ENCODE results near the gene PPME1. TPM values are rescaled to one million over a fixed set of nuclear protein-coding genes. Genes with fewer than 3 reads are reported as not detected.

Gene PPME1
- total RNA-seq, 1 donor from 2014 or later, result 217 TPM

DNA sequence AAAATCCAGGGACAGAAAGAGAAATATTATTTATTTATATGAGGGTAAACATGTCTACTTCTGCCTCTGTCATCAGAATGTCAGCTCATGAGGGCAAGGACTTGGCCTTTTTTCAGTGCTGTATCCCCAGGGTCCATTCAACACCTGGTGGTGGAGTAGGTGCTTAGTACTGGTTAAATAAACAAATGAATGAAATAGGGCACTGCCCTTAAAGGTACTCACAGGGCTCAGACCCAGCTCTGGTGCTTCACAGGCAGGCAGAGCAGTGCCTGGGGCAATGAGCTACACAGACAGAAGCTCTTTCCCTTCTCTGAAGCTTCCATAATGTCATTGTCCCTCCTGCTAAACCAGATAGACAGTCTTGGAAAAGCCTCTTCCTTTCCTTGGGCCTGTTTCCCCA, 109.4 kb downstream of the PPME1 start:
- no peak for DNase-seq (ENCODE audit: low read depth)

DNA sequence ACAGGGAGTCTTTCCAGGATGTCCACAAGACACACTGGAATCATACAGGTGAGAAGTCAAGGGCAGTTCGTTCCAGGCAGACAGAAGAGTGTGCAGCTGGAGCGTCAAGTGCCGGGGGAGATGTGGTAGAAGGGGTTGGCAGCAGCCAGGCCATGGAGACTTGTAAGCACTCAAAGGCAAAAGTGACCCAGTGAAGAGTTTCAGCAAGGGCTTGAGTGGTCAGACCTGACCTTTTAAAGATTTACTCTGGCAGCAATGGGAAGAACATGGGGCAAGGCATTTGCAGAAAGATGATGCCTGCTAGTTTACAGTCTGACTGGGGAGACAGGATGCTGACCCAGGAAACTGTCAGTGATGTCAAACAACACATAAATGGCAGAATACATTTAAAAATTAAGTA, 111.3 kb downstream of the PPME1 start:
- no peak for DNase-seq (ENCODE audit: low read depth)

- DNase-seq (ENCODE audit: low read depth), result peak; percentile 74
These were observed 111.9 kb downstream of the PPME1 start for GRCh38 chr11:74282914-74283371.

DNA sequence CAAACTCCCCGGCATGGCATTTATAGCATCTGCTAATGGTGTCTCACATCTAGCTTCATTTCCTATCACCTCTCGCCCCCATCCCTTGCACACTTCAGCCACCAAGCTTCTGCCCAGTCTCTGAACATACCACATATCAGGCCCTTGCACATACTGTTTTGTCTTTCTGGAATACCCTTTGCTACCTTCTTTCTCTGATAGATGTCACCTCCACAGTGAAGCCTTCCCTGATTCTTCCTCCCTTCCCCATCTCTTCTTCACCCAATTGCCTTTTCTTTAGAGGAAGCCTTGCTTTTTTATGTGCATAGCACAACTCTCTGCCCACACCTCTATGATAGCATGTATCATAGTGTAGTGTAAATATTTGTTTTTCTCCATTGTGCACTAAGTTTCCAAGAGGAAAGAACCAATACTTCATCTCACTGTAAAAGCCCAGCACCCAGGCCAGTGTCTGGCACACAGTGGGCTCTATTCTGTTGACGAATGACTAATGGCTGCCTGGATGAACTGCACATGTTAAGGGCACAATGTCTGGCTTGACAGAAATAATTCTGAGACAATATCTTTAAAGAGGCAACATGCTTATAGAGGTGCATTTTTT, 112.6 kb downstream of the PPME1 start:
- DNase-seq (ENCODE audit: low read depth), result no peak

GRCh38 chr11:74284466-74284865, 113.4 kb downstream of the PPME1 start:
- DNase-seq (ENCODE audit: low read depth), result peak; percentile 48

DNA sequence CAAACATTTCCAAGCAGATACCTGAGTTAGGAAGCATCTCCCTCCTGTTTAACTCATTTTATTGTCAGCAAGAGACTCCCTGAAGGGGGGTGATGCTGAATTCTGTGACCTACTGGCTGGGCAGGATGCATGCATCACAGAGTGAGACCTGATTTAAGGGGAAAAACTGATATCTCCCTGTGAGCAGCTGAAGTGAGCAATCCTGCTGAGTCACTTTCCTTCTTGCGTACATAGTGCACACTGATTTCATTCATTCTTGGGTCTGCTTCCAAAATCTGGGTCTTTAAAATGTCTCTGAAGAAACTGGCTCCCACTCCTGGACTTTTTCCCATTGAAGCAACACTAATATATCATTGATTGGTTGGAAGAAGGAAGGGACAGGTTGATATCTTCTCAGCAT, 117.1 kb downstream of the PPME1 start:
- peak; percentile 57 for DNase-seq (ENCODE audit: low read depth)

DNA sequence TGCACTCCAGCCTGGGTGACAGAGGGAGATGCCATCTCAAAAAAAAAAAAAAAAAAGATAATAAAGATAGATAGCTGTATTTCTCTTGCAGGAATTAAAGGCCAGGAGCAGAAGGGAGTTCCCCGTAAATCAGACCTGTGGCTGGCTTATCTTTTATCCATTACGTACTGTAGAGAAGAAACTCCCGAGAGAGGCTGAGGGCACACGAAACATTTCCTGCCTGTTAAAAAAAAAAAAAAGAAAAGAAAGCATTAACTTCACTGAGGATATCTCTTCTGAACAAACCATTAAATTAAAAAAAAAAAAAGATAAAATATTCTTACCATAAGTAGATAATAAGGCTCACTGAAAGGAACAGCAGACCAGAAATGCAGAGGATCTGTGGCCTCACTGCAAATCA, 117.8 kb downstream of the PPME1 start:
- no peak for DNase-seq (ENCODE audit: low read depth)

DNA sequence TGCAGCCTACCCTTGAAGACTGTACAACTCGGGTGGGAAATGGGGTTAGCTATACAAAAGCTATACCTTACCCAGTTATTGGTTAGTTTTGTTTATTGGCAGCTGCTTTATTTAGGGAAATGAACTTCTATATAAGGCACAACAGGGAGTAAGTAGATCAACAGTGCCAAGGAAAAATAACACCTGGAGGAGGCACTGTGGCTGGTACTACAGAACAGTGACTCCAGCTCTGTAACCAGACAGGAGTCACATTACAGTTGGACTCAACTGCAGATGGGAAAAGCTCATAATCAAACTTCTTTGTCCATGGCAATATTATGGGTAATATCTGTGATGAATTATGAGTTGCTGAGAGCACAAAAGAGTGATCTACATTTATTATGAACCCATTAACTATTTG, 126.4 kb downstream of the PPME1 start:
- DNase-seq (ENCODE audit: low read depth), result no peak

DNA sequence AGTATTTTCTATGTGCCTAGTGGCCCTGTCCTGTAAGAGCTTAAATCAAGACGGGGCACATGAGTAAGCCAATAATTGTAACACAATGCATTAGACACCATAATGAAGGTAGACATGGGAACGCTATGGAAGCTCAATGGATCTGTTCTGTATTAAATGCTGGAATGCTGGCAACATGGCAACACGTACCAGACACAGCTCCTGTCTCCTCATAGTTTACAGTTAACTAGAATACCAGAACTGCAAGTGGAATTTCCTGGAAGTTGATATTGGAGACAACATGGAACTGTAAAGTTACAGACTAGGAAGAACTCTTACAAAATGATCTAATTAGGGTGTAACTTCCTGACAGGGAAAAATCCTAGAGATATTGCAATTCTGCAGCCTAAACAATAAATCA, 127.9 kb downstream of the PPME1 start:
- DNase-seq (ENCODE audit: low read depth), result no peak

Other genes with a start within 250 kb of the PPME1 start
- 0.36 and 0.83 TPM in 2 replicates for gene DNAJB13, start 220.3 kb upstream of the PPME1 start, total RNA-seq
- 108 and 148 TPM in 2 replicates for gene UCP2, start 188.4 kb upstream of the PPME1 start, total RNA-seq
- 0.62 and 2.6 TPM in 2 replicates for gene UCP3, start 162.2 kb upstream of the PPME1 start, total RNA-seq
- gene C2CD3, start 287 bp upstream of the PPME1 start, total RNA-seq, result 54.0 and 55.6 TPM in 2 replicates
- 0.42 TPM in 1 of 2 replicates, not detected in the other for gene P4HA3, start 140.4 kb downstream of the PPME1 start, total RNA-seq
- gene PGM2L1, start 227.1 kb downstream of the PPME1 start, total RNA-seq, result 17.9 and 20.3 TPM in 2 replicates

Measured in myocyte (in vitro differentiated cells).